Testis (tissue), 3 donors: ENCODE measurements around the gene PARD6A. TPM values are rescaled to one million over a fixed set of nuclear protein-coding genes. Genes with fewer than 3 reads are reported as not detected.

ENCODE experiments used
- DNase-seq: peaks from one replicate; pipeline ENCODE4 v3.0.0-alpha.2; 2019
- H3K27ac ChIP-seq, 2 donors: fragments of 200-600 bp; sonication (generic); one replicate each; pipeline ENCODE4 v1.5.1; 2019
- H3K27me3 ChIP-seq: fragments of 200-600 bp; sonication (generic); one replicate; pipeline ENCODE4 v1.5.1; 2019
- H3K36me3 ChIP-seq: fragments of 200-600 bp; sonication (generic); one replicate; pipeline ENCODE4 v1.5.1; 2017; ENCODE audit warnings: low read depth; ENCODE audit errors: missing control alignments
- H3K4me1 ChIP-seq: fragments of 200-600 bp; sonication (generic); one replicate; pipeline ENCODE4 v1.5.1; 2019
- H3K4me3 ChIP-seq, 2 donors: fragments of 200-600 bp; sonication (generic); one replicate each; pipeline ENCODE4 v1.5.1; 2017 to 2019
- H3K9me3 ChIP-seq: fragments of 200-600 bp; sonication (generic); one replicate; pipeline ENCODE4 v1.5.1; 2017
- POLR2A ChIP-seq: fragments of 450-650 bp; IDR thresholded peaks from one replicate; pipeline ENCODE4 v1.6.1; 2017; ENCODE audit warnings: antibody characterized with exemption, mild to moderate bottlenecking, moderate library complexity
- WGBS, 2 donors: methylation state at CpG; one replicate each; pipeline ENCODE4 v1.1.5; 2018; 5-methylcytosine and 5-hydroxymethylcytosine counted together
- intact Hi-C: fragments of 100-400 bp; cut with DNase I; formaldehyde crosslinking; loops from one replicate; pipeline ENCODE4 v1.15.1; 2023; ENCODE audit warnings: low total_unique reads
- polyA plus RNA-seq: library from polyadenylated mRNA; stranded (reverse); fragments of 350-450 nt; fragmentation: Illumina TruSeq; extraction: RNeasy Lipid Tissue Mini Kit (QIAGEN cat#74804); gene quantifications from one replicate; pipeline ENCODE4 v1.2.3, GENCODE V29; 2014; ENCODE audit warnings: low read depth, low replicate concordance; ENCODE audit not compliant: insufficient read depth
- total RNA-seq, 2 donors: library from RNA; depleted of rRNA; stranded (reverse); fragments of >200 nt; gene quantifications; one replicate each; pipeline ENCODE4 v1.2.3, GENCODE V29; 2016
- TF ChIP-seq, protein P1 (sequence below), 3 experiments: fragments of 450-650 bp in 2 of 3; fragments of 200-600 bp in 1 of 3; sonication (generic) in 1 of 3; IDR thresholded peaks; one replicate each; pipeline ENCODE4 v1.5.1; 2016 to 2019; ENCODE audit warnings: antibody characterized with exemption in 3 of 3, mild to moderate bottlenecking in 2 of 3, moderate library complexity in 1 of 3

The PARD6A gene
- total and polyA plus RNA-seq, 3 donors from 2014 or later: 30.0 to 80.1 (median 35.4) TPM

DNA sequence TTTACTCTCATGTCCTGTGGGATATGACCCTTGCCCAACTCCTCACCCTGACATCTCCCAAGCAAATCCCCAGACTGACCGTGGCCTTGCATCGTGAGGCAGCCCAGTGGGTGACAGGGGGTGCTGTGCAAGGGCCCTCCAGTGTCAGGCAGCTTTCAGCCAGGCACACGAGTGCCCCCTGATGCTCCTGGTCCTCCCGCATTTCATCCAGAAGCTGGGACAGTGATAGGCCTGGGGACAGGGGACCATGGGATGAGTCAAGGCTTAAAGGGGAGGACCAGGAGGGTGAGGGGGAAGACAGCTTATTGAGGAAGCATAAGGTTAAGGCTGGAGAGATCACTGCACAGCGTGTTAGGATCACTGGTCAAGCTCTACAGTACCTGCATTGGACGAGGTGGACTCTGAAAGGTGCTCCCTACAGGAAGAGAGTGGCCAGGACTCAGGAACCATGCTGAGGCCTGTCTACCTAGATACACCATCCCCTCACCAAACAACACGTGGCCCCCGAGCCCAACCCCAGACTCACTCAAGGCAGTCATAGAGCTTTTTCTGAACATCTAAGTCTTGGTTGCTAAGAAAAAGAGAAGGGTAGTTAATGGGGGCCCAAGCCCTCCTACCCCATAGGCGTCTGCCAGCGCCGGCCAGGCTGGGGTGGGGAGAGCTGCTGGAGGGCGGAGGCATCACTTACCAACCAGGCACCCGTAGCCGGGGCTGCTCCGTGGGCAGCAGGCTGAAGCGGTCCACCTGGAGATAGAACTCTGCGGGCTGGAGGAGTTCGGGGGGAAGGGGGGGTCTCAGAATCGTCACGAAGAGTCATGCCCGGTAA lies 1.7 kb upstream of the PARD6A start:
- TF ChIP-seq, protein P1, sequence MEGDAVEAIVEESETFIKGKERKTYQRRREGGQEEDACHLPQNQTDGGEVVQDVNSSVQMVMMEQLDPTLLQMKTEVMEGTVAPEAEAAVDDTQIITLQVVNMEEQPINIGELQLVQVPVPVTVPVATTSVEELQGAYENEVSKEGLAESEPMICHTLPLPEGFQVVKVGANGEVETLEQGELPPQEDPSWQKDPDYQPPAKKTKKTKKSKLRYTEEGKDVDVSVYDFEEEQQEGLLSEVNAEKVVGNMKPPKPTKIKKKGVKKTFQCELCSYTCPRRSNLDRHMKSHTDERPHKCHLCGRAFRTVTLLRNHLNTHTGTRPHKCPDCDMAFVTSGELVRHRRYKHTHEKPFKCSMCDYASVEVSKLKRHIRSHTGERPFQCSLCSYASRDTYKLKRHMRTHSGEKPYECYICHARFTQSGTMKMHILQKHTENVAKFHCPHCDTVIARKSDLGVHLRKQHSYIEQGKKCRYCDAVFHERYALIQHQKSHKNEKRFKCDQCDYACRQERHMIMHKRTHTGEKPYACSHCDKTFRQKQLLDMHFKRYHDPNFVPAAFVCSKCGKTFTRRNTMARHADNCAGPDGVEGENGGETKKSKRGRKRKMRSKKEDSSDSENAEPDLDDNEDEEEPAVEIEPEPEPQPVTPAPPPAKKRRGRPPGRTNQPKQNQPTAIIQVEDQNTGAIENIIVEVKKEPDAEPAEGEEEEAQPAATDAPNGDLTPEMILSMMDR (IDR thresholded peaks at IDR 0.05): no peak
- no peak for TF ChIP-seq POLR2A
- WGBS, 2 donors: 34% methylated on average over 18 to 19 of the region's 21 CpGs
- H3K27ac ChIP-seq: peak overlapping the region in 1 of 2 donors; percentile 96
- H3K9me3 ChIP-seq: no peaks in the 10 kb centered on the region
- H3K4me3 ChIP-seq: peak overlapping the region; percentile 69 to 96
- no peak for DNase-seq
- H3K36me3 ChIP-seq: no peaks in the 10 kb centered on the region
- intact Hi-C loops: loop anchor here (5.0 kb wide), 1 partner anchor 87 kb away; no protein-coding TSS in a partner anchor
- peaks cover 8% of the 10 kb centered on the region for H3K4me1 ChIP-seq
- no peaks in the 10 kb centered on the region for H3K27me3 ChIP-seq

DNA sequence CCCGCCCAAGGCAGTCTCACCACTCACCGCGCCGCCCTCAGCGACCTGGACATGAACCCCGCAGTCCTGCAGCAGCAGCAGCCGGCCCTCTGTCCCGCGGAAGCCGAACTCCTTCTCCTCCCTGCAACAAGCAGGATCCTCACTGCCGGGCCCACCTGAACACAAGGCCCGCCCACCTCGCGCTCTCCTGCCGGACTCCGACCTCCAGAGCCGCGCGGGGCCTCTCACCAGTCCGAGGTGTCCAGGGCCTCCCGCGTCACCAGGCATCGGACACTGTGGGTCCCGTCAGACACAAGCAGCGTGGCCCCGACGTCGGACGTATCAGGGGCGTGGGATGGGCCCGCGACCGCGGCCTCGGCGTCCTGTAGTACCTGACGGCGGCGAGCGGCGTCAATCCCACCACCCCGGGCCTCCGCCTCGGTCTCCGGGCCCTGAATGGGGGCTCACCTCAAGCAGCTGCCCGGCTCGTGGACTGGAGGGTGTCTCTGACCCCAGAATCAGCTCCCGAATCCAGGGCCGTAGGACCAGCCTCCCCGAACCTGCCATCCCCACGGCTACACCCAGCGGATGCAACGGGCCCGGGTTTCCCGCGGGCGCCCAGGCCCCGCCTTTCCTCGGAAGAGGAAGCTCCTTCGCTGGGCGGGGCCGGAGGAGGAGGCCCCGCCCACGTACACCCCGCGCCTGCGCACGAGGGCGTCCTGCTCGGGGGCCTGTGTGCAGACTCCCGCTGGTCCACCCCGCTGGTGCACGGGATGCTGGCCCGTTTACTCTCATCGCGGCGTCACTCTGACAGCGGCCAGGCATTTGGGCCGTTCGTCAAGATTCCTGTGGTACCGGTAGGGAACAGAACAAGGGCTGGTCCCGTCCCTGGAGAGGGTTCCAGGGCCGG lies 841 bp upstream of the PARD6A start, which contains the start of gene ACD:
Gene ACD (minus strand): TSS at position 586 of the 889 bp plus-strand sequence. CDS start 40 bp downstream, at position 546.
- intact Hi-C loops: loop anchor here (5.0 kb wide), 1 partner anchor 88 kb away; no protein-coding TSS in a partner anchor
- peak; percentile 92 for DNase-seq
- Histone ChIP-seq H3K4me3 (peak within 1 kb of the TSS; percentile 69 to 96), H3K27me3 (no peaks in the 10 kb centered on the region), H3K9me3 (no peaks in the 10 kb centered on the region), H3K36me3 (no peaks in the 10 kb centered on the region), H3K4me1 (peaks cover 8% of the 10 kb centered on the region), H3K27ac (peak within 1 kb of the TSS; percentile 96)
- peak; percentile 58 for TF ChIP-seq POLR2A
- TF ChIP-seq, protein P1 (IDR thresholded peaks at IDR 0.05): no peak
- WGBS, 2 donors: 0 to 1% methylated on average over 8 to 69 of the region's 83 CpGs

DNA sequence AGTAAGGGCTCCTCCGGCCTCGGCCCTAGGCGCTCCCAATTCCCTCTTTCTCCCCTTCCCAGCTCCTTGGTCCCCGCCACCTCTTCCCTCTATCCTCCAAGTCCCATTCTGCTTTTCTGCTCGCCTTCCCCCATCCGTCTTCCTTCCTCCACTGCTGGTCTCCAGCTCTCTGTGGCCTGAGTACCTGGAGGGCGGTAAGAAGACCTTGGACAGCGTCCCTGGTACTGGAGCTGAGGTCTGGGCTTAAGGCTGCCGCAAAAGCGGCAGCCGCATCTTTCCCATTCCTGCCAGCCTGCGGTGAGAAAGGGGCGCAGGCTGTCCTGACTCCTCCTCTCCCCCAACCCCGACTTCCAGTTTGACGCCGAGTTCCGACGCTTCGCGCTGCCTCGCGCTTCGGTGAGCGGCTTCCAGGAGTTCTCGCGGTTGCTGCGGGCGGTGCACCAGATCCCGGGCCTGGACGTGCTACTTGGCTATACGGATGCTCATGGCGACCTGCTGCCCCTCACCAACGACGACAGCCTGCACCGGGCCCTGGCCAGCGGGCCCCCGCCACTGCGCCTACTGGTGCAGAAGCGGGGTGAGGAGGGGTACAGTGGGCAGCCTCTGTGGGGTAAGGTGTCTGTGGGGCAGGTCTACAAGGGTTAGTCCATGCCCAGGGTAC lies 471 bp downstream of the PARD6A start:
- TF ChIP-seq POLR2A: no peak
- TF ChIP-seq, protein P1 (IDR thresholded peaks at IDR 0.05): no peak
- H3K4me3 ChIP-seq: peak overlapping the region; percentile 69 to 96
- intact Hi-C loops: no loop called here
- DNase-seq: no peak
- no peaks in the 10 kb centered on the region for H3K9me3 ChIP-seq
- peaks cover 13% of the 10 kb centered on the region for H3K4me1 ChIP-seq
- peak overlapping the region in 1 of 2 donors; percentile 96 for H3K27ac ChIP-seq
- no peaks in the 10 kb centered on the region for H3K36me3 ChIP-seq
- 10 to 21% methylated on average over 27 to 36 of the region's 39 CpGs for WGBS, 2 donors
- H3K27me3 ChIP-seq: no peaks in the 10 kb centered on the region

DNA sequence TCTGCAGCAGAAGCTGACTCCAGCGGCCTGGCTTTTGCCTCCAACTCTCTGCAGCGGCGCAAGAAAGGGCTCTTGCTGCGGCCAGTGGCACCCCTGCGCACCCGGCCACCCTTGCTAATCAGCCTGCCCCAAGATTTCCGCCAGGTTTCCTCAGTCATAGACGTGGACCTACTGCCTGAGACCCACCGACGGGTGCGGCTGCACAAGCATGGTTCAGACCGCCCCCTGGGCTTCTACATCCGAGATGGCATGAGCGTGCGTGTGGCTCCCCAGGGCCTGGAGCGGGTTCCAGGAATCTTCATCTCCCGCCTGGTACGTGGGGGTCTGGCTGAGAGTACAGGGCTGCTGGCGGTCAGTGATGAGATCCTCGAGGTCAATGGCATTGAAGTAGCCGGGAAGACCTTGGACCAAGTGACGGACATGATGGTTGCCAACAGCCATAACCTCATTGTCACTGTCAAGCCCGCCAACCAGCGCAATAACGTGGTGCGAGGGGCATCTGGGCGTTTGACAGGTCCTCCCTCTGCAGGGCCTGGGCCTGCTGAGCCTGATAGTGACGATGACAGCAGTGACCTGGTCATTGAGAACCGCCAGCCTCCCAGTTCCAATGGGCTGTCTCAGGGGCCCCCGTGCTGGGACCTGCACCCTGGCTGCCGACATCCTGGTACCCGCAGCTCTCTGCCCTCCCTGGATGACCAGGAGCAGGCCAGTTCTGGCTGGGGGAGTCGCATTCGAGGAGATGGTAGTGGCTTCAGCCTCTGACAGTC lies 1.3 kb downstream of the PARD6A start:
- no peak overlapping the region for H3K27ac ChIP-seq
- H3K4me1 ChIP-seq: peaks cover 14% of the 10 kb centered on the region
- H3K27me3 ChIP-seq: no peaks in the 10 kb centered on the region
- no peak overlapping the region for H3K4me3 ChIP-seq
- intact Hi-C loops: no loop called here
- H3K36me3 ChIP-seq: no peaks in the 10 kb centered on the region
- WGBS, 2 donors: 75 to 85% methylated on average over 9 to 34 of the region's 34 CpGs
- TF ChIP-seq, protein P1 (IDR thresholded peaks at IDR 0.05): no peak
- TF ChIP-seq POLR2A: no peak
- no peaks in the 10 kb centered on the region for H3K9me3 ChIP-seq
- no peak for DNase-seq
